GM12878 (cell line): ENCODE results near the gene PSMB3. TPM values are rescaled to one million over a fixed set of nuclear protein-coding genes. Genes with fewer than 3 reads are reported as not detected.

Experiments
- CHD2 ChIP-seq: IDR thresholded peaks from 2 replicates; pipeline ENCODE4 v1.6.1; 2011; ENCODE audit warnings: low read depth, low read length, improper control_type of control experiment, borderline replicate concordance
- DPF2 ChIP-seq: fragments of 450-650 bp; IDR thresholded peaks from 2 replicates; pipeline ENCODE4 v1.6.1; 2017; ENCODE audit warnings: mild to moderate bottlenecking
- EP300 ChIP-seq, 2 experiments: fragments of 150-350 bp in 1 of 2; IDR thresholded peaks; 2 replicates each; pipeline ENCODE4 v1.6.1; 2011 to 2012; ENCODE audit warnings: low read depth in 2 of 2, low read length in 2 of 2, borderline replicate concordance in 1 of 2, improper control_type of control experiment in 1 of 2, inconsistent platforms in 1 of 2; ENCODE audit not compliant: control insufficient read depth in 1 of 2
- HDAC6 ChIP-seq: fragments of 200-600 bp; sonication (generic); IDR thresholded peaks from one replicate; pipeline ENCODE4 v1.8.0; 2017; ENCODE audit warnings: antibody characterized with exemption; ENCODE audit not compliant: unreplicated experiment
- HSF1 ChIP-seq: fragments of 150-350 bp; IDR thresholded peaks from 2 replicates; pipeline ENCODE4 v1.6.1; 2014; ENCODE audit warnings: mild to moderate bottlenecking, low read depth, low read length
- IKZF2 ChIP-seq, 2 experiments: fragments of 450-650 bp; IDR thresholded peaks; 2 replicates each; pipeline ENCODE4 v1.6.1; 2017; ENCODE audit warnings: mild to moderate bottlenecking in 2 of 2, moderate library complexity in 2 of 2
- IRF4 ChIP-seq: IDR thresholded peaks from 2 replicates; pipeline ENCODE4 v1.6.1; 2011; ENCODE audit warnings: low read depth, low read length
- NBN ChIP-seq: fragments of 450-650 bp; IDR thresholded peaks from 2 replicates; pipeline ENCODE4 v1.6.1; 2016
- POLR2AphosphoS5 ChIP-seq: IDR thresholded peaks from 2 replicates; pipeline ENCODE4 v1.6.1; 2011; ENCODE audit warnings: mild to moderate bottlenecking, low read length, inconsistent platforms
- RAD51 ChIP-seq: fragments of 450-650 bp; IDR thresholded peaks from 2 replicates; pipeline ENCODE4 v1.6.1; 2016; ENCODE audit warnings: moderate library complexity, mild to moderate bottlenecking, inconsistent platforms
- ZBTB33 ChIP-seq: fragments of 450-650 bp; IDR thresholded peaks from 2 replicates; pipeline ENCODE4 v1.6.1; 2017; ENCODE audit warnings: mild to moderate bottlenecking
- polyA plus RNA-seq, 11 experiments: library from polyadenylated mRNA; depleted of rRNA in 4 of 11; unstranded in 6 of 11; stranded (reverse) in 5 of 11; fragments of >200 nt; fragmentation: Nextera tagmentation in 4 of 11; fragmentation: Illumina TruSeq in 1 of 11; extraction: Ambion mirVana in 4 of 11; extraction: Trizol in 1 of 11; gene quantifications; 1 replicate in 1 of 11; 2 replicates in 10 of 11; pipeline versions ENCODE4 v1.2.1 to v1.2.3, GENCODE V29; 2011 to 2016; ENCODE audit warnings: inconsistent platforms in 2 of 11, missing spikeins in 2 of 11, low read depth in 1 of 11
- total RNA-seq, 4 experiments: library from RNA; depleted of rRNA in 3 of 4; stranded (reverse); fragments of >200 nt in 3 of 4; fragmentation: Illumina TruSeq in 1 of 4; extraction: Trizol in 1 of 4; gene quantifications; 2 replicates each; pipeline versions ENCODE4 v1.2.1 to v1.2.3, GENCODE V29; 2013 to 2021

The PSMB3 gene
- total and polyA plus RNA-seq, 10 of the 15 experiments (the other 5 are each of a cell fraction or from before 2014, with no cell fraction given), result 300 to 2,130 (median 490) TPM

- TF ChIP-seq RAD51 (no peak), NBN (0 out of 2 replicates have a peak, but pooled peaks have one; percentile 43), ZBTB33 (no peak), IRF4 (peak; percentile 53; the same call in 1 of the 2 replicates), HSF1 (no peak), POLR2AphosphoS5 (no peak), HDAC6 (no peak), CHD2 (peak; percentile 3; the same call in 1 of the 2 replicates), EP300 (IDR thresholded peaks at IDR 0.05; ENCODE audit: borderline replicate concordance in 1 of 2, control insufficient read depth in 1 of 2, low read depth in 2 of 2, low read length in 2 of 2) (peak in 1 of 2 experiments; percentile 10; a peak in 1 of 4 replicates), IKZF2 (IDR thresholded peaks at IDR 0.05) (peak; percentile 63 to 76), DPF2 (peak; percentile 83; the same call in 1 of the 2 replicates)
Observed at GRCh38 chr17:38746849-38747462, 5.6 kb upstream of the PSMB3 start (continued).
